ENCODE results near the gene DNAJB6.

- TF ChIP-seq HDGF (IDR thresholded peaks at IDR 0.05; ENCODE audit: borderline replicate concordance) = no peak
- no peak for TF ChIP-seq CTBP1 (IDR thresholded peaks at IDR 0.05; ENCODE audit: borderline replicate concordance)
- TF ChIP-seq BHLHE40 (IDR thresholded peaks at IDR 0.05; ENCODE audit: borderline replicate concordance) = no peak
- no peak for TF ChIP-seq NFRKB (IDR thresholded peaks at IDR 0.05)
Observed at GRCh38 chr7:157348548-157348947, 11.7 kb downstream of the DNAJB6 start.
